ENCODE data around the gene C11orf97. TPM values are rescaled to one million over a fixed set of nuclear protein-coding genes. Genes with fewer than 3 reads are reported as not detected.
"Not testable (repeated sequence)": the region's sequence is repeated elsewhere in the genome, so short reads cannot be mapped to it uniquely, and the experiment has no call there.

The C11orf97 gene
- total RNA-seq, 1 experiment from 2014 or later = not detected

GRCh38 chr11:94555752-94556329 lies 43.6 kb downstream of the C11orf97 start:
- not testable (repeated sequence) for DNase-seq (ENCODE audit: extremely low read depth, low read depth)

GRCh38 chr11:94557421-94557820 lies 45.2 kb downstream of the C11orf97 start:
- no peak for DNase-seq (ENCODE audit: extremely low read depth, low read depth)

GRCh38 chr11:94557992-94558391 lies 45.7 kb downstream of the C11orf97 start:
- no peak for DNase-seq (ENCODE audit: extremely low read depth, low read depth)

GRCh38 chr11:94558468-94558867 lies 46.2 kb downstream of the C11orf97 start:
- no peak for DNase-seq (ENCODE audit: extremely low read depth, low read depth)

GRCh38 chr11:94558932-94559331 lies 46.7 kb downstream of the C11orf97 start:
- DNase-seq (ENCODE audit: extremely low read depth, low read depth) = no peak

GRCh38 chr11:94559361-94559760 lies 47.1 kb downstream of the C11orf97 start:
- no peak for DNase-seq (ENCODE audit: extremely low read depth, low read depth)

GRCh38 chr11:94560834-94561233 lies 48.6 kb downstream of the C11orf97 start:
- DNase-seq (ENCODE audit: extremely low read depth, low read depth) = no peak

- no peak for DNase-seq (ENCODE audit: extremely low read depth, low read depth)
Observed at GRCh38 chr11:94563176-94563847, 51.1 kb downstream of the C11orf97 start.

GRCh38 chr11:94563848-94564467 lies 51.7 kb downstream of the C11orf97 start:
- DNase-seq (ENCODE audit: extremely low read depth, low read depth) = no peak

- no peak for DNase-seq (ENCODE audit: extremely low read depth, low read depth)
Observed at GRCh38 chr11:94567181-94567670, 55.0 kb downstream of the C11orf97 start, which contains the start of gene PIWIL4. Gene PIWIL4, plus strand, starts transcription at chr11:94567368. Its CDS starts 151 bp downstream, at chr11:94567519.

GRCh38 chr11:94568200-94568599 lies 55.9 kb downstream of the C11orf97 start:
- DNase-seq (ENCODE audit: extremely low read depth, low read depth) = no peak

- DNase-seq (ENCODE audit: extremely low read depth, low read depth) = no peak
Observed at GRCh38 chr11:94568717-94569116, 56.5 kb downstream of the C11orf97 start.

GRCh38 chr11:94572975-94573374 lies 60.7 kb downstream of the C11orf97 start:
- DNase-seq (ENCODE audit: extremely low read depth, low read depth) = not testable (repeated sequence)

- no peak for DNase-seq (ENCODE audit: extremely low read depth, low read depth)
Observed at GRCh38 chr11:94574193-94574961, 62.1 kb downstream of the C11orf97 start.

GRCh38 chr11:94576306-94576705 lies 64.0 kb downstream of the C11orf97 start:
- no peak for DNase-seq (ENCODE audit: extremely low read depth, low read depth)

- no peak for DNase-seq (ENCODE audit: extremely low read depth, low read depth)
Observed at GRCh38 chr11:94577841-94578240, 65.6 kb downstream of the C11orf97 start.

Small RNAs within 50 kb of the gene (small RNA-seq; reads per million reads assigned to genes)
- 0 to 0.18 reads per million in 2 experiments for gene MIR548L

Other genes with a start within 250 kb of the C11orf97 start
- gene IZUMO1R, start 207.9 kb upstream of the C11orf97 start, total RNA-seq (2014; rRNA removed; shearing (Covaris generic)) = not detected in 2 replicates
- gene GPR83, start 111.0 kb upstream of the C11orf97 start, total RNA-seq (2014; rRNA removed; shearing (Covaris generic)) = 0.02 TPM in 1 of 2 replicates, not detected in the other
- gene MRE11, start 18.6 kb upstream of the C11orf97 start, total RNA-seq (2014; rRNA removed; shearing (Covaris generic)) = 13.7 and 19.4 TPM in 2 replicates
- gene ANKRD49, start 18.5 kb upstream of the C11orf97 start, total RNA-seq (2014; rRNA removed; shearing (Covaris generic)) = 13.9 and 16.7 TPM in 2 replicates
- 3.2 and 3.5 TPM in 2 replicates for gene FUT4, start 31.5 kb downstream of the C11orf97 start, total RNA-seq (2014; rRNA removed; shearing (Covaris generic))
- gene PIWIL4, start 54.9 kb downstream of the C11orf97 start, total RNA-seq (2014; rRNA removed; shearing (Covaris generic)) = 0.09 and 0.25 TPM in 2 replicates

Data from NCI-H460 (cell line).